Peyer's patch (tissue), 4 donors: Measurements from ENCODE around the gene ARHGAP24. TPM values are rescaled to one million over a fixed set of nuclear protein-coding genes. Genes with fewer than 3 reads are reported as not detected.
"Not testable (repeated sequence)": the region's sequence is repeated elsewhere in the genome, so short reads cannot be mapped to it uniquely, and the experiment has no call there.

Experiments
- DNase-seq, 3 donors: peaks; one replicate each; pipeline ENCODE4 v3.0.0-alpha.2; 2017 to 2019
- H3K27ac ChIP-seq, 4 donors: fragments of 200-600 bp; sonication (generic); one replicate each; pipeline ENCODE4 v1.5.1; 2016 to 2019
- H3K27me3 ChIP-seq, 2 donors: fragments of 200-600 bp; sonication (generic); one replicate each; pipeline ENCODE4 v1.5.1; 2019
- H3K36me3 ChIP-seq, 3 donors: fragments of 200-600 bp; sonication (generic); one replicate each; pipeline ENCODE4 v1.5.1; 2016 to 2019
- H3K4me1 ChIP-seq, 4 donors: fragments of 200-600 bp; sonication (generic); one replicate each; pipeline ENCODE4 v1.5.1; 2016 to 2019
- H3K4me3 ChIP-seq, 4 donors: fragments of 200-600 bp; sonication (generic); 1 replicate in 3 of 4; 2 replicates in 1 of 4; pipeline ENCODE4 v1.5.1; 2016 to 2019; ENCODE audit warnings: mild to moderate bottlenecking in 1 of 4
- H3K9me3 ChIP-seq, 4 donors: fragments of 200-600 bp; sonication (generic); one replicate each; pipeline ENCODE4 v1.5.1; 2016 to 2019; ENCODE audit warnings: mild to moderate bottlenecking in 1 of 4
- POLR2A ChIP-seq, 2 donors: fragments of 450-650 bp; IDR thresholded peaks; one replicate each; pipeline ENCODE4 v1.5.1; 2017; ENCODE audit warnings: antibody characterized with exemption in 2 of 2, mild to moderate bottlenecking in 2 of 2, moderate library complexity in 2 of 2
- total RNA-seq, 4 donors: library from RNA; depleted of rRNA; stranded (reverse); fragments of >200 nt; gene quantifications; one replicate each; pipeline ENCODE4 v1.1.0, GENCODE V29; 2016
- TF ChIP-seq, protein P1 (sequence below), 6 experiments: fragments of 450-650 bp in 4 of 6; fragments of 200-600 bp in 2 of 6; sonication (generic) in 1 of 6; IDR thresholded peaks; one replicate each; pipeline ENCODE4 v1.5.1; 2017 to 2019; ENCODE audit warnings: antibody characterized with exemption in 6 of 6, mild to moderate bottlenecking in 3 of 6, moderate library complexity in 1 of 6

ARHGAP24 gene
- total RNA-seq, 4 donors from 2014 or later, result 4.7 to 330 (median 20.0) TPM

DNA sequence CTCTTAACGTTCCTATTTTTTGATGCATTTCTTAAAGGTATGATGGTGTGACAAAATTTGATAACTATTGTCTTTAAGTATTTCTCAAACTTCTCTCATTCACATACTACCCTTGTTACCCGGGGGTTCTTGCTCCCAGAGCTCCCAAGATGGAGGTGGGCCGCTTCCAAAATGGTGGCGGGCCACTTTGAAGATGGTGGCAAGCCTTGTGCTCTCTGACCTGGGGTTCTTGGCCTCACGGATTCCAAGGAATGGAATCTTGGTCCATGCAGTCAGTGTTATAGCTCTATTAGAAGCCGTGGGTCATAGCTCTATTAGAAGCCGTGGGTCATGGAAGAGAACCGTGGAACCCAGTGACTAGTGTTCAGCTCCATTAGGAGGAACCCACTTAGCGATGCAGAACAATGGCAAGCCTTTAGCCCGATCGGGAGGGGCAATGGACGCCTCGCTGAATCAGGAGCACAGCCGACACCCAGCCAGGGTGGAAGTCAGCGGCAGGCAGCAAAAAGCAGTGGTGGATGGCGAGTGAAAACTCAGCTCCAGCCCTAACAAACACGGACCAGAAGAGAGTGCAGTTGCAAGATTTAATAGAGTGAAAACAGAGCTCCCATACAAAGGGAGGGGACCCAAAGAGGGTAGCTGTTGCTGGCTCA, 481.5 kb downstream of the ARHGAP24 start:
- H3K36me3 ChIP-seq, result no peaks in the 10 kb centered on the region
- peaks cover 0 to 6% (median 0%) of the 10 kb centered on the region in 4 donors for H3K4me1 ChIP-seq
- DNase-seq, result no peak
- TF ChIP-seq, protein P1, sequence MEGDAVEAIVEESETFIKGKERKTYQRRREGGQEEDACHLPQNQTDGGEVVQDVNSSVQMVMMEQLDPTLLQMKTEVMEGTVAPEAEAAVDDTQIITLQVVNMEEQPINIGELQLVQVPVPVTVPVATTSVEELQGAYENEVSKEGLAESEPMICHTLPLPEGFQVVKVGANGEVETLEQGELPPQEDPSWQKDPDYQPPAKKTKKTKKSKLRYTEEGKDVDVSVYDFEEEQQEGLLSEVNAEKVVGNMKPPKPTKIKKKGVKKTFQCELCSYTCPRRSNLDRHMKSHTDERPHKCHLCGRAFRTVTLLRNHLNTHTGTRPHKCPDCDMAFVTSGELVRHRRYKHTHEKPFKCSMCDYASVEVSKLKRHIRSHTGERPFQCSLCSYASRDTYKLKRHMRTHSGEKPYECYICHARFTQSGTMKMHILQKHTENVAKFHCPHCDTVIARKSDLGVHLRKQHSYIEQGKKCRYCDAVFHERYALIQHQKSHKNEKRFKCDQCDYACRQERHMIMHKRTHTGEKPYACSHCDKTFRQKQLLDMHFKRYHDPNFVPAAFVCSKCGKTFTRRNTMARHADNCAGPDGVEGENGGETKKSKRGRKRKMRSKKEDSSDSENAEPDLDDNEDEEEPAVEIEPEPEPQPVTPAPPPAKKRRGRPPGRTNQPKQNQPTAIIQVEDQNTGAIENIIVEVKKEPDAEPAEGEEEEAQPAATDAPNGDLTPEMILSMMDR (IDR thresholded peaks at IDR 0.05), result no peak
- no peak for TF ChIP-seq POLR2A (IDR thresholded peaks at IDR 0.05)
- no peak overlapping the region for H3K4me3 ChIP-seq
- no peak overlapping the region for H3K27ac ChIP-seq
- H3K9me3 ChIP-seq, result no peaks in the 10 kb centered on the region
- no peaks in the 10 kb centered on the region for H3K27me3 ChIP-seq

DNA sequence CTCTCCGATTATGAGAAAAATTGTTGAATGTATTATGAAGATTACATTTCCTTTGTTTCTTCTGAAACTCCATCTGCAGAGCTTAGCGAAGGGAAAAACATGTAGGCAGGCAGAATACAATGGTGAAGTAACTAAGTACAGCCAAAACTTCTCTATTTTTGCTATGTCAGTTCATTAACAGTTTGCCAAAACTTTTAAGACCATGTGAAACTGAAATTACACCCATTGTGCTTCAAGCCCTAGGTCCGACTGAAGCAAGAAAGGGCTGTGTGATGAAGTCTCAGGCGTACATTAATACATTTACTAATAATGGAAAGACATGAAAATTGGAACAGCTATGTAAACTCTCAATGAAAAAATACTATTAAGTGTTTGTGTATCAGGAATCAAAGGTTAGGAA, 486.9 kb downstream of the ARHGAP24 start:
- DNase-seq, result no peak
- no peak overlapping the region for H3K27ac ChIP-seq
- TF ChIP-seq, protein P1 (IDR thresholded peaks at IDR 0.05), result no peak
- no peak for TF ChIP-seq POLR2A (IDR thresholded peaks at IDR 0.05)
- no peaks in the 10 kb centered on the region for H3K4me1 ChIP-seq
- H3K36me3 ChIP-seq, result no peaks in the 10 kb centered on the region
- H3K9me3 ChIP-seq, result no peaks in the 10 kb centered on the region
- H3K27me3 ChIP-seq, result no peaks in the 10 kb centered on the region
- no peak overlapping the region for H3K4me3 ChIP-seq

DNA sequence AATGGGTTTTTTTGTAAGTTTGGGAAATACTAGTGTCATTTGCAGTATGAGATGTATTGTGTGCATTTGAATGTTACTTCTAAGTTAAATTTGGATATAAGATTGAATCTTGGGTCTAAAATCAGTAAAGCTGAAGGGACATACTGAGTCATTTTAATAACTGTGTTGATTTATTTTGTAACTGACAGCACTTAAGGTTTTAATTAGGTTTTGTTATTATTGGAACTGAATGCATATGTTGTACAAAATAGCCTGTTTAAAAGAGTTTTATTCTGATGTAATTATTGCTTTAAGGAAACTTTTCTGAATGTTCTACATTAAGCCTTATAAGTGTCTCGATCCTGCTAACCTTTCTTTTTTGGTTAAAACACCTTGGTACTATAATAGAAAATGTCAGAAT, 488.3 kb downstream of the ARHGAP24 start:
- H3K36me3 ChIP-seq, result no peaks in the 10 kb centered on the region
- no peaks in the 10 kb centered on the region for H3K27me3 ChIP-seq
- no peak overlapping the region for H3K4me3 ChIP-seq
- no peaks in the 10 kb centered on the region for H3K9me3 ChIP-seq
- no peaks in the 10 kb centered on the region for H3K4me1 ChIP-seq
- H3K27ac ChIP-seq, result no peak overlapping the region
- no peak for TF ChIP-seq POLR2A (IDR thresholded peaks at IDR 0.05)
- TF ChIP-seq, protein P1 (IDR thresholded peaks at IDR 0.05), result no peak
- no peak for DNase-seq

DNA sequence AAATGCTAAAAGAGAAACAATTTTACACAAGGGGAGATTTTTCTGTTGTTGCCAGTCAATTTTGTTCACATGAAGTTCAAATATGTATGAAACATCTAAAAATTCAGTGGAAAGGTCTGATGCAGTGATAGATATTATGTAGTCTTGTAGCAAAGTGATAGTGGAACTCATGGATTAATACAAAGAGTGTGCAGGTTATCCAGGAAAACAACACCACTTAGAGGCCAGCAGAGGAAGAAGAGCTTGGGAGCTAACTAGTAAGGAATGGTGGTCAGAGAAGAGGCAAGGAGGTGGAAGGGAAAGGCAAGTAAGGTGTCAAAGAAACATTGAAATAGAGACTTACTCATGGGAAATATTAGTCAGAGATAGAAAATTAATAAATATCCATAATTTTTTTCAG, 489.3 kb downstream of the ARHGAP24 start:
- Histone ChIP-seq H3K4me3 (no peak overlapping the region), H3K27me3 (no peaks in the 10 kb centered on the region), H3K4me1 (no peaks in the 10 kb centered on the region), H3K9me3 (no peaks in the 10 kb centered on the region), H3K36me3 (no peaks in the 10 kb centered on the region), H3K27ac (no peak overlapping the region)
- DNase-seq, result no peak
- TF ChIP-seq, protein P1 (IDR thresholded peaks at IDR 0.05), result peak in 3 of 6 experiments; percentile 37 to 45 (median 40)
- no peak for TF ChIP-seq POLR2A (IDR thresholded peaks at IDR 0.05)

DNA sequence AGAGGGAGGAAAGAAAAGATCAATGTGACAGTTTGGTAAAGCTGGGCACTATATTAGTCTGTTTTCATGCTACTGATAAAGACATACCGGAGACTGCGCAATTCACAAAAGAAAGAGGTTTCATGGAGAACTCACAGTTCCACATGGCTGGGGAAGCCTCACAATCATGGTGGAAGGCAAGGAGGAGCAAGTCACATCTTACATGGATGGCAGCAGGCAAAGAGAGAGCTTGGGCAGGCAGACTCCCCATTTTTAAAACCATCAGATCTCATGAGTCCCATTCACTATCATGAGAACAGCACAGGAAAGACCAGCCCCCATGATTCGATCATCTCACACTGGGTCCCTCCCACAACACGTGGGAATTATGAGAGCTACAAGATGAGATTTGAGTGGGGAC, 490.1 kb downstream of the ARHGAP24 start:
- not testable (repeated sequence) for H3K4me1 ChIP-seq, DNase-seq, H3K27me3 ChIP-seq, H3K36me3 ChIP-seq, H3K4me3 ChIP-seq, H3K9me3 ChIP-seq, H3K27ac ChIP-seq

DNA sequence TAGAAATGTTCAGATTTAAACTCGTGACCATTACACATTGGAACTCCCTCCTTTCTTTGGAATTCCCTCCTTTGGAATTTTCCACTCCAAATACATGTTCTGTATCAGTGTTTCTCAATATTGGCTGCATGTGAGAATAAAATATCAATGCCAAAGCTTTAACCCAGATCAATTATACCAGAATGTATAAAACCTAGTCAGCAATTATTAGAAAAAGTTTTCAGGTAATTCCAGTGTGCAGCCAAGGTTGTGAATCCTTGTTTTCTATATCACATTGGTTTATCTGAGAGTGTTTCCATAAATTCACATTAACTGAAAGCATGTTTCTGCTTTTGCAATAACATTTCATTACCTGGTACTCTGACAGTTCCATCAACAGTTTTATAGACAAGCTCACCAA, 490.6 kb downstream of the ARHGAP24 start:
- TF ChIP-seq, protein P1 (IDR thresholded peaks at IDR 0.05), result no peak
- no peak for TF ChIP-seq POLR2A (IDR thresholded peaks at IDR 0.05)
- H3K27ac ChIP-seq, result no peak overlapping the region
- DNase-seq, result no peak
- no peaks in the 10 kb centered on the region for H3K9me3 ChIP-seq
- H3K4me1 ChIP-seq, result no peaks in the 10 kb centered on the region
- H3K27me3 ChIP-seq, result no peaks in the 10 kb centered on the region
- no peak overlapping the region for H3K4me3 ChIP-seq
- H3K36me3 ChIP-seq, result no peaks in the 10 kb centered on the region
